OCI-LY7 (cell line): Measurements from ENCODE around the gene SEMA7A. TPM values are rescaled to one million over a fixed set of nuclear protein-coding genes. Genes with fewer than 3 reads are reported as not detected.

Experiments
- BruUV-seq: library from RNA; stranded (reverse); fragments of 400-500 nt; replicated peaks from 2 replicates; lab custom pipeline; 2021; lab: Mats Ljungman, UMichigan
- CTCF ChIA-PET: fragments of 300-600 bp; sonication (Branson Sonifier 250); formaldehyde crosslinking; loops from one replicate; lab custom pipeline; 2022; ENCODE audit warnings: antibody characterized with exemption; ENCODE audit not compliant: unreplicated experiment; lab: Charles Lee
- POLR2A ChIA-PET: fragments of 300-600 bp; sonication (Branson Sonifier 250); formaldehyde crosslinking; loops from one replicate; lab custom pipeline; 2022; ENCODE audit warnings: antibody characterized with exemption; lab: Charles Lee
- DNase-seq: peaks from one replicate; pipeline ENCODE4 v3.0.0-alpha.2; 2015; ENCODE audit warnings: low spot score
- H2AFZ ChIP-seq: fragments of 200-600 bp; sonication (generic), shearing (Covaris generic); 2 replicates; pipeline ENCODE4 v1.6.1; 2014; ENCODE audit warnings: mild to moderate bottlenecking, antibody characterized with exemption, low read length, moderate library complexity
- H3K27ac ChIP-seq: fragments of 200-600 bp; sonication (generic); 2 replicates; pipeline ENCODE4 v1.5.1; 2014; ENCODE audit warnings: mixed run types, low read depth, mild to moderate bottlenecking, moderate library complexity, low read length, inconsistent platforms; ENCODE audit not compliant: poor library complexity, severe bottlenecking
- H3K36me3 ChIP-seq: fragments of 200-600 bp; sonication (generic); 2 replicates; pipeline ENCODE4 v1.6.1; 2014; ENCODE audit warnings: mild to moderate bottlenecking, antibody characterized with exemption, low read length, moderate library complexity, mixed read lengths; ENCODE audit not compliant: insufficient read depth
- H3K4me1 ChIP-seq: fragments of 200-600 bp; sonication (generic); 2 replicates; pipeline ENCODE4 v1.5.1; 2014; ENCODE audit warnings: mild to moderate bottlenecking, low read length; ENCODE audit not compliant: insufficient read depth, poor library complexity, severe bottlenecking
- H3K4me2 ChIP-seq: fragments of 200-600 bp; sonication (generic); 2 replicates; pipeline ENCODE4 v1.6.1; 2014; ENCODE audit warnings: mild to moderate bottlenecking, low read length
- H3K4me3 ChIP-seq: fragments of 200-600 bp; sonication (generic); 2 replicates; pipeline ENCODE4 v1.5.1; 2014; ENCODE audit warnings: mild to moderate bottlenecking, low read depth, low read length; ENCODE audit not compliant: poor library complexity, severe bottlenecking
- H3K79me2 ChIP-seq: fragments of 200-600 bp; sonication (generic); 2 replicates; pipeline ENCODE4 v1.6.1; 2016; ENCODE audit warnings: low read depth, mild to moderate bottlenecking, low read length, moderate library complexity, mixed read lengths; ENCODE audit not compliant: insufficient read depth
- H3K9me2 ChIP-seq: fragments of 200-600 bp; sonication (generic); 2 replicates; pipeline ENCODE4 v1.6.1; 2016; ENCODE audit warnings: mild to moderate bottlenecking, low read length, mixed read lengths; ENCODE audit not compliant: insufficient read depth
- H3K9me3 ChIP-seq: fragments of 200-600 bp; sonication (generic); 2 replicates; pipeline ENCODE4 v1.6.1; 2014; ENCODE audit warnings: mild to moderate bottlenecking, mixed run types, low read length, mixed read lengths
- H4K20me1 ChIP-seq: fragments of 200-600 bp; sonication (generic); 2 replicates; pipeline ENCODE4 v1.6.1; 2014; ENCODE audit warnings: mild to moderate bottlenecking, antibody characterized with exemption, low read length, moderate library complexity, mixed read lengths; ENCODE audit not compliant: insufficient read depth
- EZH2phosphoT487 ChIP-seq: fragments of 200-600 bp; sonication (generic); IDR thresholded peaks from 2 replicates; pipeline ENCODE4 v1.6.1; 2018; ENCODE audit warnings: low read depth, borderline replicate concordance, mild to moderate bottlenecking, mixed run types, antibody characterized with exemption, low read length, moderate library complexity, mixed read lengths
- intact Hi-C: fragments of 100-400 bp; cut with micrococcal nuclease; formaldehyde crosslinking; loops from one replicate; pipeline ENCODE4 v1.10.0; 2022; ENCODE audit not compliant: unreplicated experiment
- total RNA-seq, 2 experiments: library from RNA; depleted of rRNA in 1 of 2; stranded (reverse); fragments of >200 nt in 1 of 2; shearing (Covaris generic) in 1 of 2; gene quantifications; 2 replicates each; pipeline ENCODE4 v1.2.3, GENCODE V29; 2014 to 2022
- TF ChIP-seq, protein P1 (sequence below): fragments of 200-600 bp; sonication (generic); conservative IDR thresholded peaks from 2 replicates; pipeline ENCODE4 v1.5.1; 2014; ENCODE audit warnings: mild to moderate bottlenecking, antibody characterized with exemption, low read length, moderate library complexity, mixed read lengths

SEMA7A gene
- total RNA-seq, 2 experiments from 2014 or later, result 0.06 to 1.0 TPM

DNA sequence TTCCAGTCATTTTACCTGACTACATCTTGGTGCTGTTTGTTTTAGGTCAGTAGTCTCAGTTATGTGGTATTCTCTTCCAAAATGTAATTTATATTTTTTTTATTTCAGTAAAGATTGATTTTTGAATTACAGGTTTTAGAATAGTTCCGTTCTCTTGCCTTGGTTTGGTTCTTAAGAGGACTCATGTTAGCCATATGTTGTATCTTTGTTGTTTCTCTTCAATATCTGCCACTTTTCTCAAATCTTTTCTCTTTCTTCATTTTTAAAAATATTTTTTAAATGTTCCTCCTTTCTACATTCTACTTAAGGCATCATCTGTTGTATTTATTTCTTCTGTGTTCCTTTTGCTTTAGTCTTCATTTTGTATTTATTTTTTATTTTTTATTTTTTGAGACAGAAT is 32.8 kb upstream of the SEMA7A start:
- H3K4me1 ChIP-seq, result peaks cover 27% of the 10 kb centered on the region
- H3K36me3 ChIP-seq, result peaks cover 8% of the 10 kb centered on the region
- H3K4me2 ChIP-seq, result no peak overlapping the region
- no peaks in the 10 kb centered on the region for H4K20me1 ChIP-seq
- intact Hi-C loops, result loop anchor here (10.0 kb wide), 1 partner anchor 472 kb away; the partner anchor contains the start of genes PML and STOML1
- peaks cover 5% of the 10 kb centered on the region; the same call in 1 of the 2 replicates for H3K9me3 ChIP-seq
- CTCF ChIA-PET, result no interaction called here
- no peaks in the 10 kb centered on the region for H3K9me2 ChIP-seq
- no peak overlapping the region for H3K4me3 ChIP-seq
- no TSS peak for BruUV-seq
- POLR2A ChIA-PET, result no interaction called here
- no peak overlapping the region for H2AFZ ChIP-seq
- peaks cover 9% of the 10 kb centered on the region; the same call in 1 of the 2 replicates for H3K79me2 ChIP-seq
- TF ChIP-seq, protein P1, sequence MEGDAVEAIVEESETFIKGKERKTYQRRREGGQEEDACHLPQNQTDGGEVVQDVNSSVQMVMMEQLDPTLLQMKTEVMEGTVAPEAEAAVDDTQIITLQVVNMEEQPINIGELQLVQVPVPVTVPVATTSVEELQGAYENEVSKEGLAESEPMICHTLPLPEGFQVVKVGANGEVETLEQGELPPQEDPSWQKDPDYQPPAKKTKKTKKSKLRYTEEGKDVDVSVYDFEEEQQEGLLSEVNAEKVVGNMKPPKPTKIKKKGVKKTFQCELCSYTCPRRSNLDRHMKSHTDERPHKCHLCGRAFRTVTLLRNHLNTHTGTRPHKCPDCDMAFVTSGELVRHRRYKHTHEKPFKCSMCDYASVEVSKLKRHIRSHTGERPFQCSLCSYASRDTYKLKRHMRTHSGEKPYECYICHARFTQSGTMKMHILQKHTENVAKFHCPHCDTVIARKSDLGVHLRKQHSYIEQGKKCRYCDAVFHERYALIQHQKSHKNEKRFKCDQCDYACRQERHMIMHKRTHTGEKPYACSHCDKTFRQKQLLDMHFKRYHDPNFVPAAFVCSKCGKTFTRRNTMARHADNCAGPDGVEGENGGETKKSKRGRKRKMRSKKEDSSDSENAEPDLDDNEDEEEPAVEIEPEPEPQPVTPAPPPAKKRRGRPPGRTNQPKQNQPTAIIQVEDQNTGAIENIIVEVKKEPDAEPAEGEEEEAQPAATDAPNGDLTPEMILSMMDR, result no peak
- no peak for TF ChIP-seq EZH2phosphoT487
- no peak for DNase-seq
- H3K27ac ChIP-seq, result no peak overlapping the region

- ChIA-PET CTCF (no interaction called here), POLR2A (no interaction called here)
- intact Hi-C loops, result loop anchor here (10.0 kb wide), 1 partner anchor 470 kb away; the partner anchor contains the start of genes PML and STOML1
- H3K36me3 ChIP-seq, result peaks cover 8% of the 10 kb centered on the region
- H3K4me1 ChIP-seq, result peaks cover 33% of the 10 kb centered on the region
- TF ChIP-seq EZH2phosphoT487, result no peak
- TF ChIP-seq, protein P1, result no peak
- 0 out of 2 replicates have a peak overlapping the region, but pooled peaks have one; percentile 18 for H3K4me2 ChIP-seq
- H3K9me3 ChIP-seq, result peaks cover 5% of the 10 kb centered on the region; the same call in 1 of the 2 replicates
- H3K4me3 ChIP-seq, result no peak overlapping the region
- no peak for DNase-seq
- H3K27ac ChIP-seq, result no peak overlapping the region
- no peak overlapping the region for H2AFZ ChIP-seq
- no peaks in the 10 kb centered on the region for H4K20me1 ChIP-seq
- H3K9me2 ChIP-seq, result no peaks in the 10 kb centered on the region
- no TSS peak for BruUV-seq
- H3K79me2 ChIP-seq, result peaks cover 13% of the 10 kb centered on the region; the same call in 1 of the 2 replicates
Measured at GRCh38 chr15:74464897-74465296, 31.1 kb upstream of the SEMA7A start.

DNA sequence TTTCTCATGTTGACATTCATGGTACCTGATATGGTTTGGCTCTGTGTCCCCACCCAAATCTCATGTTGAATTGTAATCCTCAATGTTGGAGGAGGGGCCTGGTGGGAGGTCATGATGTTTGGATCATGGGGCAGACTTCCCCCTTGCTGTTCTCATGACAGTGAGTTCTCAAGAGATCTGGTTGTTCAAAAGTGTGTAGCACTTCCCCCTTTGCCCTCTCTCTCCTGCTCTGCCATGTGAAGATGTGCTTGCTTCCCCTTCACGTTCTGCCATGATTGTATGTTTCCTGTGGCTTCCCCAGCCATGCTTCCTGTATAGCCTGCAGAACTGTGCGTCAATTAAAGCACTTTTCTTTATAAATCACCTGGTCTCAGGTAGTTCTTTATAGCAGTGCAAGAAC is 30.5 kb upstream of the SEMA7A start:
- Histone ChIP-seq H4K20me1 (no peaks in the 10 kb centered on the region), H3K4me2 (0 out of 2 replicates have a peak overlapping the region, but pooled peaks have one; percentile 18), H3K27ac (no peak overlapping the region), H2AFZ (no peak overlapping the region), H3K36me3 (peaks cover 8% of the 10 kb centered on the region), H3K4me3 (no peak overlapping the region), H3K79me2 (peaks cover 13% of the 10 kb centered on the region; the same call in 1 of the 2 replicates), H3K4me1 (peaks cover 34% of the 10 kb centered on the region), H3K9me3 (peaks cover 5% of the 10 kb centered on the region; the same call in 1 of the 2 replicates), H3K9me2 (no peaks in the 10 kb centered on the region)
- CTCF ChIA-PET, result no interaction called here
- POLR2A ChIA-PET, result no interaction called here
- intact Hi-C loops, result loop anchor here (10.0 kb wide), 1 partner anchor 469 kb away; the partner anchor contains the start of genes PML and STOML1
- no TSS peak for BruUV-seq
- DNase-seq, result peak; percentile 38
- no peak for TF ChIP-seq EZH2phosphoT487
- TF ChIP-seq, protein P1, result no peak
